Stomach (tissue), 9 donors: ENCODE data around the gene DUSP16. TPM values are rescaled to one million over a fixed set of nuclear protein-coding genes. Genes with fewer than 3 reads are reported as not detected.

Source experiments
- DNase-seq, 2 donors: peaks; one replicate each; pipeline versions ENCODE4 v3.0.0 to v3.0.0-alpha.2; 2013 to 2019
- H3K27ac ChIP-seq, 5 donors: fragments of 200-600 bp in 4 of 5; sonication (generic) in 4 of 5; one replicate each; pipeline ENCODE4 v1.5.1; 2013 to 2019; ENCODE audit warnings: mild to moderate bottlenecking in 1 of 5, moderate library complexity in 1 of 5
- H3K27me3 ChIP-seq, 3 donors: fragments of 200-600 bp; sonication (generic); one replicate each; pipeline ENCODE4 v1.5.1; 2017 to 2019; ENCODE audit warnings: mixed run types in 1 of 3
- H3K36me3 ChIP-seq, 4 donors: fragments of 200-600 bp; sonication (generic); 1 replicate in 3 of 4; 2 replicates in 1 of 4; pipeline ENCODE4 v1.5.1; 2016 to 2019
- H3K4me1 ChIP-seq, 4 donors: fragments of 200-600 bp; sonication (generic); one replicate each; pipeline ENCODE4 v1.5.1; 2016 to 2019
- H3K4me3 ChIP-seq, 4 donors: fragments of 200-600 bp; sonication (generic) in 3 of 4; one replicate each; pipeline ENCODE4 v1.5.1; 2016 to 2019; ENCODE audit warnings: mild to moderate bottlenecking in 1 of 4
- H3K9me3 ChIP-seq, 4 donors: fragments of 200-600 bp; sonication (generic); one replicate each; pipeline ENCODE4 v1.5.1; 2016 to 2019
- EP300 ChIP-seq: sonication (generic); formaldehyde crosslinking; IDR thresholded peaks from one replicate; pipeline ENCODE4 v1.6.1; 2017; ENCODE audit warnings: antibody characterized with exemption
- POLR2A ChIP-seq, 4 donors: fragments of 450-650 bp; IDR thresholded peaks; one replicate each; pipeline ENCODE4 v1.6.1; 2016; ENCODE audit warnings: antibody characterized with exemption in 4 of 4, control low read depth in 2 of 4, mild to moderate bottlenecking in 1 of 4, moderate library complexity in 1 of 4
- POLR2AphosphoS5 ChIP-seq, 3 donors: sonication (generic); formaldehyde crosslinking; IDR thresholded peaks; one replicate each; pipeline ENCODE4 v1.6.1; 2016; ENCODE audit warnings: antibody characterized with exemption in 3 of 3
- WGBS, 5 donors: extraction: QIAGEN DNeasy Blood & Tissue Kit in 3 of 5; methylation state at CpG; one replicate each; pipeline versions ENCODE4 v1.1.5 to v1.1.7; 2013 to 2018; 5-methylcytosine and 5-hydroxymethylcytosine counted together
- intact Hi-C: fragments of 100-400 bp; cut with DNase I; formaldehyde crosslinking; loops from one replicate; pipeline ENCODE4 v1.15.1; 2023; ENCODE audit warnings: low total_unique reads
- polyA plus RNA-seq, 3 donors: library from polyadenylated mRNA; stranded (reverse); fragments of 200-250 nt; gene quantifications; one replicate each; pipeline ENCODE4 v1.2.3, GENCODE V29; 2013
- total RNA-seq, 5 donors: library from RNA; depleted of rRNA; stranded (reverse); fragments of >200 nt; gene quantifications; one replicate each; pipeline versions ENCODE4 v1.1.0 to v1.2.3, GENCODE V29; 2014 to 2016
- TF ChIP-seq, protein P1 (sequence below), 7 experiments: fragments of 450-650 bp in 4 of 7; fragments of 200-600 bp in 3 of 7; sonication (generic) in 3 of 7; IDR thresholded peaks; one replicate each; pipeline ENCODE4 v1.5.1; 2016 to 2019; ENCODE audit warnings: antibody characterized with exemption in 7 of 7, control low read depth in 2 of 7, mild to moderate bottlenecking in 1 of 7
- donor health status: healthy with polysubstance abuse.
- donor health status: Bipolar disorder and iron deficiency.
- donor health status: healthy.

DUSP16 gene
- total and polyA plus RNA-seq, 8 donors: 4.9 to 34.8 (median 22.6) TPM

GRCh38 chr12:12491606-12492005 is 71.1 kb downstream of the DUSP16 start:
- intact Hi-C loops: no loop called here
- H3K9me3 ChIP-seq: no peaks in the 10 kb centered on the region
- peak in 1 of 2 donors; percentile 21 for DNase-seq
- no peak overlapping the region for H3K4me3 ChIP-seq
- peaks cover 10 to 35% (median 24%) of the 10 kb centered on the region in 4 donors for H3K4me1 ChIP-seq
- H3K36me3 ChIP-seq: peaks cover 0 to 29% (median 6%) of the 10 kb centered on the region in 4 donors
- H3K27me3 ChIP-seq: no peaks in the 10 kb centered on the region
- no peak for TF ChIP-seq POLR2A (IDR thresholded peaks at IDR 0.05)
- TF ChIP-seq POLR2AphosphoS5 (IDR thresholded peaks at IDR 0.05): no peak
- no peak for TF ChIP-seq EP300
- TF ChIP-seq, protein P1, sequence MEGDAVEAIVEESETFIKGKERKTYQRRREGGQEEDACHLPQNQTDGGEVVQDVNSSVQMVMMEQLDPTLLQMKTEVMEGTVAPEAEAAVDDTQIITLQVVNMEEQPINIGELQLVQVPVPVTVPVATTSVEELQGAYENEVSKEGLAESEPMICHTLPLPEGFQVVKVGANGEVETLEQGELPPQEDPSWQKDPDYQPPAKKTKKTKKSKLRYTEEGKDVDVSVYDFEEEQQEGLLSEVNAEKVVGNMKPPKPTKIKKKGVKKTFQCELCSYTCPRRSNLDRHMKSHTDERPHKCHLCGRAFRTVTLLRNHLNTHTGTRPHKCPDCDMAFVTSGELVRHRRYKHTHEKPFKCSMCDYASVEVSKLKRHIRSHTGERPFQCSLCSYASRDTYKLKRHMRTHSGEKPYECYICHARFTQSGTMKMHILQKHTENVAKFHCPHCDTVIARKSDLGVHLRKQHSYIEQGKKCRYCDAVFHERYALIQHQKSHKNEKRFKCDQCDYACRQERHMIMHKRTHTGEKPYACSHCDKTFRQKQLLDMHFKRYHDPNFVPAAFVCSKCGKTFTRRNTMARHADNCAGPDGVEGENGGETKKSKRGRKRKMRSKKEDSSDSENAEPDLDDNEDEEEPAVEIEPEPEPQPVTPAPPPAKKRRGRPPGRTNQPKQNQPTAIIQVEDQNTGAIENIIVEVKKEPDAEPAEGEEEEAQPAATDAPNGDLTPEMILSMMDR (IDR thresholded peaks at IDR 0.05): no peak
- peak overlapping the region in 3 of 5 donors; percentile 1 to 44 (median 27) for H3K27ac ChIP-seq

DNA sequence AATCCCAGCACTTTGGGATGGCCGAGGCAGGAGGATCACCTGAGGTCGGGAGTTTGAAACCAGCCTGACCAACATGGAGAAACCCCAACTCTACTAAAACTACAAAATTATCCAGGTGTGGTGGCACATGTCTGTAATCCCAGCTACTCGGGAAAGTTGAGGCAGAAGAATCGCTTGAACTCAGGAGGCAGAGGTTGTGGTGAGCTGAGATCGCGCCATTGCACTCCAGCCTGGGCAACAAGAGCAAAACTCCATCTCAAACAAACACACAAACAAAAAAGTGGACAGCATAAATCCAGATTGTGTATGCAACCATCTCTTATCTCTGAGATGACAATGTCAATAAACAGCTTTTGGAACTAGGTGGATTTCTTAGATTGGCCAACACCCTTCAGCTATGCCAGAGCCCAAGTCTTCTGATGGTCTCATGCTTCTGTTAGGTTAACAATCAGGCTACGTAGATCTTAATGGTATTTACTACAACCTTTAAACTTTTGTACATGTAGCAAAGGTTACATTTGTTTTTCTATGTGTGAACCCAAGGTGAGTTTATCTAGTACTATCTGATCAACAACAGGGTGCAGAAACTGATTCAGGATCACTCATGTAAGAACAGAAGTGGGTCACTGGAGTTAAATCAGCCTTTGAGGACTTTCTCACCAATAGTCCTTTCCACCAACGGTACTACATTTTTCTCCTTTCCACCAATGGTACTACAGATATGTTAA is 73.7 kb downstream of the DUSP16 start:
- intact Hi-C loops: no loop called here
- Histone ChIP-seq H3K9me3 (no peaks in the 10 kb centered on the region), H3K27ac (peak overlapping the region in 3 of 5 donors; percentile 21 to 58 (median 34)), H3K4me3 (no peak overlapping the region), H3K36me3 (peaks cover 0 to 45% (median 30%) of the 10 kb centered on the region in 4 donors), H3K27me3 (no peaks in the 10 kb centered on the region), H3K4me1 (peaks cover 10 to 35% (median 24%) of the 10 kb centered on the region in 4 donors)
- WGBS, 5 donors: 81 to 85% (median 84%) methylated on average over 8 of the region's 8 CpGs
- TF ChIP-seq POLR2AphosphoS5 (IDR thresholded peaks at IDR 0.05): peak in 2 of 3 donors; percentile 5 to 7
- TF ChIP-seq, protein P1 (IDR thresholded peaks at IDR 0.05): no peak
- DNase-seq: no peak

DNA sequence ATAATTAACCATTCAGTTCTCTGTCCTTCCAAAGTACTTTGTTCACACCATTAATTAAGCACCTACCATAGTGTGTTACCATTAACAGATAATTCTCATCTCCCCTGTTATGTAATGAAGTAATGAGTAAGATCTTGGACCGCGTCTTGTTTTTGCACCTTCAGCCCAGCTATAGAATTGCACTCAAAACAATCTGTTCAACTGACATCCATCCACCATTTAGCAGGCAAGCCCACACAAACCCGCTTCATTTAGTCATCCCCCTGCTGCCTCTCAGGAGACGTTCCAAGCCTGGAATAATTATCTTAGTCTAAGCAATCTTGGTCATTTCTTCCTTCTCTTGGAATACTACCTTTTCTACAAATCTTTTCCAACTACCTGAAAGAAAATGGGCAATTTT is 74.4 kb downstream of the DUSP16 start:
- Histone ChIP-seq H3K27me3 (no peaks in the 10 kb centered on the region), H3K27ac (no peak overlapping the region), H3K36me3 (peaks cover 0 to 45% (median 30%) of the 10 kb centered on the region in 4 donors), H3K9me3 (no peaks in the 10 kb centered on the region), H3K4me3 (no peak overlapping the region), H3K4me1 (peaks cover 10 to 35% (median 24%) of the 10 kb centered on the region in 4 donors)
- 91 to 96% (median 94%) methylated on average over 4 of the region's 4 CpGs for WGBS, 5 donors
- no peak for TF ChIP-seq POLR2AphosphoS5 (IDR thresholded peaks at IDR 0.05)
- TF ChIP-seq EP300: no peak
- no peak for TF ChIP-seq POLR2A (IDR thresholded peaks at IDR 0.05)
- TF ChIP-seq, protein P1 (IDR thresholded peaks at IDR 0.05): no peak
- no peak for DNase-seq
- intact Hi-C loops: no loop called here

GRCh38 chr12:12487490-12487889 is 75.2 kb downstream of the DUSP16 start:
- DNase-seq: no peak
- WGBS, 5 donors: 95 to 98% (median 97%) methylated on average over 6 of the region's 6 CpGs
- H3K4me3 ChIP-seq: no peak overlapping the region
- no peak overlapping the region for H3K27ac ChIP-seq
- no peaks in the 10 kb centered on the region for H3K27me3 ChIP-seq
- no peaks in the 10 kb centered on the region for H3K9me3 ChIP-seq
- no peak for TF ChIP-seq EP300
- TF ChIP-seq POLR2A (IDR thresholded peaks at IDR 0.05): no peak
- TF ChIP-seq, protein P1 (IDR thresholded peaks at IDR 0.05): no peak
- no peak for TF ChIP-seq POLR2AphosphoS5 (IDR thresholded peaks at IDR 0.05)
- peaks cover 10 to 27% (median 16%) of the 10 kb centered on the region in 4 donors for H3K4me1 ChIP-seq
- intact Hi-C loops: no loop called here
- peaks cover 4 to 47% (median 36%) of the 10 kb centered on the region in 4 donors for H3K36me3 ChIP-seq
